Right lobe of liver (tissue), 4 donors: ENCODE results near the gene SF3A1.

Source experiments
- POLR2A ChIP-seq: fragments of 450-650 bp; IDR thresholded peaks from one replicate; pipeline ENCODE4 v1.6.1; 2017; ENCODE audit warnings: antibody characterized with exemption, mild to moderate bottlenecking
- TF ChIP-seq, protein P1 (sequence below), 4 donors: fragments of 200-600 bp in 3 of 4; fragments of 450-650 bp in 1 of 4; IDR thresholded peaks; one replicate each; pipeline versions ENCODE4 v1.5.1 to v1.8.0; 2016 to 2022; ENCODE audit warnings: antibody characterized with exemption in 4 of 4, mild to moderate bottlenecking in 2 of 4
- donor health status: DM: no; HTN: no; CAD: no.
- donor health status: DM: no; HTN: no; CAD: no.
- donor health status: DM: no; HTN: yes; CAD: no.

DNA sequence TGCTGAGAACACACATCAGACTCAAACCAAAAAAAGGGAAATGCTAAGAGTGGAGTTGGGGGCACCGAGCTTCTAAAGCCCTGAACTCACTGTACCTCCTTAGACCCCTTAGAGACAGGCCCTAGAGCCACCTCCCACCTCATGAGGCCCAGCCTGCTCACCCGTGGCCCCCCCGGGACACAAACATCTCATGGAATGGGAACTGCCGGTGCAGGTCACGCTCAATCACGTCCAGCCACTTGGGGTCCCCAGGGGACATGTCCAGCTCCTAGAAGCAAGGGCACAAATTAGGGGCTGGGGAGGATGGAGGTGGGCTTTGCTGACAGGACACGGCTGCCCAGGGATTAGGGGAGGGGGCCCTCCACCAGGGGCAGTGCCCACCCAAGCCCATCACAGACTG is 61.1 kb downstream of the SF3A1 start:
- TF ChIP-seq, protein P1, sequence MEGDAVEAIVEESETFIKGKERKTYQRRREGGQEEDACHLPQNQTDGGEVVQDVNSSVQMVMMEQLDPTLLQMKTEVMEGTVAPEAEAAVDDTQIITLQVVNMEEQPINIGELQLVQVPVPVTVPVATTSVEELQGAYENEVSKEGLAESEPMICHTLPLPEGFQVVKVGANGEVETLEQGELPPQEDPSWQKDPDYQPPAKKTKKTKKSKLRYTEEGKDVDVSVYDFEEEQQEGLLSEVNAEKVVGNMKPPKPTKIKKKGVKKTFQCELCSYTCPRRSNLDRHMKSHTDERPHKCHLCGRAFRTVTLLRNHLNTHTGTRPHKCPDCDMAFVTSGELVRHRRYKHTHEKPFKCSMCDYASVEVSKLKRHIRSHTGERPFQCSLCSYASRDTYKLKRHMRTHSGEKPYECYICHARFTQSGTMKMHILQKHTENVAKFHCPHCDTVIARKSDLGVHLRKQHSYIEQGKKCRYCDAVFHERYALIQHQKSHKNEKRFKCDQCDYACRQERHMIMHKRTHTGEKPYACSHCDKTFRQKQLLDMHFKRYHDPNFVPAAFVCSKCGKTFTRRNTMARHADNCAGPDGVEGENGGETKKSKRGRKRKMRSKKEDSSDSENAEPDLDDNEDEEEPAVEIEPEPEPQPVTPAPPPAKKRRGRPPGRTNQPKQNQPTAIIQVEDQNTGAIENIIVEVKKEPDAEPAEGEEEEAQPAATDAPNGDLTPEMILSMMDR (IDR thresholded peaks at IDR 0.05): no peak
- no peak for TF ChIP-seq POLR2A
